ENCODE data around the gene FGF11.

Gene FGF11

GRCh38 chr17:7493941-7494340, 54.6 kb downstream of the FGF11 start:
- FAIRE-seq: no peak
- DNase-seq (ENCODE audit: extremely low spot score, insufficient read length, low read depth): no peak

Data from GM18507 (cell line).